Vagina (tissue), 2 donors: ENCODE data around the gene GNRHR.
A peak's percentile ranks its signal among the peaks of the same experiment; 100 is the strongest.

Source experiments
- CTCF ChIP-seq, 3 experiments: fragments of 450-650 bp in 2 of 3; fragments of 200-600 bp in 1 of 3; sonication (generic) in 1 of 3; IDR thresholded peaks; one replicate each; pipeline ENCODE4 v1.5.1; 2017 to 2019; ENCODE audit warnings: antibody characterized with exemption in 3 of 3, mild to moderate bottlenecking in 2 of 3, moderate library complexity in 2 of 3
- POLR2A ChIP-seq, 2 donors: fragments of 450-650 bp; IDR thresholded peaks; one replicate each; pipeline ENCODE4 v1.6.1; 2017; ENCODE audit warnings: antibody characterized with exemption in 2 of 2, mild to moderate bottlenecking in 2 of 2, moderate library complexity in 2 of 2
- POLR2AphosphoS5 ChIP-seq, 2 donors: sonication (generic); formaldehyde crosslinking; IDR thresholded peaks; one replicate each; pipeline ENCODE4 v1.9.0; 2017; ENCODE audit warnings: antibody characterized with exemption in 2 of 2, mild to moderate bottlenecking in 2 of 2, low read depth in 1 of 2; ENCODE audit not compliant: insufficient read depth in 1 of 2

- TF ChIP-seq CTCF (IDR thresholded peaks at IDR 0.05) (no peak), POLR2A (IDR thresholded peaks at IDR 0.05) (no peak), POLR2AphosphoS5 (IDR thresholded peaks at IDR 0.05; ENCODE audit: insufficient read depth in 1 of 2, low read depth in 1 of 2) (peak in 1 of 2 donors; percentile 61)
Measured at GRCh38 chr4:67770422-67770821, 16.2 kb upstream of the GNRHR start.
